A549 (cell line): ENCODE data around the gene TAS2R4.

Source experiments
- CTCF ChIP-seq: fragments of >200 bp; sonication (Bioruptor Twin); formaldehyde crosslinking; IDR thresholded peaks from 3 replicates; pipeline ENCODE4 v1.5.1; 2016
- ELK1 ChIP-seq: fragments of 150-350 bp; IDR thresholded peaks from 2 replicates; pipeline ENCODE4 v1.6.1; 2014; ENCODE audit warnings: low read depth, mild to moderate bottlenecking, low read length
- GATA3 ChIP-seq: IDR thresholded peaks from 2 replicates; pipeline ENCODE4 v1.6.1; 2012; ENCODE audit warnings: borderline replicate concordance
- NR3C1 ChIP-seq: fragments of >200 bp; sonication (Bioruptor Twin); formaldehyde crosslinking; IDR thresholded peaks from 3 replicates; pipeline ENCODE4 v1.6.1; 2017
- POLR2A ChIP-seq: IDR thresholded peaks from 2 replicates; pipeline ENCODE4 v1.6.1; 2012; ENCODE audit warnings: mild to moderate bottlenecking, low read length
- ZNF302 ChIP-seq: fragments of 250-450 bp; sonication (Bioruptor Pico); IDR thresholded peaks from 2 replicates; pipeline ENCODE4 v1.9.0; 2021; ENCODE audit warnings: inconsistent platforms, mild to moderate bottlenecking, moderate library complexity

GRCh38 chr7:141789917-141790316 lies 13.4 kb downstream of the TAS2R4 start, which contains the start of gene TAS2R5:
- TF ChIP-seq CTCF (no peak), NR3C1 (no peak), ELK1 (no peak), POLR2A (no peak), ZNF302 (CRISPR knock-in tag) (no peak), GATA3 (no peak)
